Subcutaneous adipose tissue (tissue), 4 donors: Measurements from ENCODE around the gene HTN3. TPM values are rescaled to one million over a fixed set of nuclear protein-coding genes. Genes with fewer than 3 reads are reported as not detected.

Source experiments
- CTCF ChIP-seq: fragments of 450-650 bp; IDR thresholded peaks from one replicate; pipeline ENCODE4 v1.5.1; 2016; ENCODE audit warnings: low read depth, mild to moderate bottlenecking, control low read depth, antibody characterized with exemption, moderate library complexity
- total RNA-seq, 4 donors: library from RNA; depleted of rRNA; stranded (reverse); fragments of >200 nt; gene quantifications; one replicate each; pipeline ENCODE4 v1.1.0, GENCODE V29; 2016

The HTN3 gene
- total RNA-seq, 4 donors from 2014 or later: not detected

GRCh38 chr4:70057651-70058050 lies 29.4 kb downstream of the HTN3 start:
- TF ChIP-seq CTCF: no peak

GRCh38 chr4:70059149-70059548 lies 30.9 kb downstream of the HTN3 start:
- no peak for TF ChIP-seq CTCF

GRCh38 chr4:70062000-70062399 lies 33.7 kb downstream of the HTN3 start:
- TF ChIP-seq CTCF: no peak

GRCh38 chr4:70080205-70080604 lies 51.9 kb downstream of the HTN3 start:
- TF ChIP-seq CTCF: no peak

Other genes starting within 250 kb of the HTN3 start
- under 1 TPM in 1 of 4 donors, not detected in 3; 0.34 TPM for gene SULT1E1, start 168.3 kb upstream of the HTN3 start, total RNA-seq
- gene CSN1S1, start 97.4 kb upstream of the HTN3 start, total RNA-seq: 10 to 100 TPM in 2 of 4 donors, 1 to 10 TPM in 2; 1.3 to 27.3 (median 16.2) TPM
- not detected for gene CSN2, start 62.7 kb upstream of the HTN3 start, total RNA-seq
- not detected for gene STATH, start 32.5 kb upstream of the HTN3 start, total RNA-seq
- not detected for gene HTN1, start 22.0 kb downstream of the HTN3 start, total RNA-seq
- gene PRR27, start 125.8 kb downstream of the HTN3 start, total RNA-seq: not detected
- not detected for gene ODAM, start 167.3 kb downstream of the HTN3 start, total RNA-seq
- gene FDCSP, start 197.7 kb downstream of the HTN3 start, total RNA-seq: not detected
- not detected for gene CSN3, start 214.1 kb downstream of the HTN3 start, total RNA-seq